ENCODE results near the gene XRCC4. TPM values are rescaled to one million over a fixed set of nuclear protein-coding genes. Genes with fewer than 3 reads are reported as not detected.

Gene XRCC4
- polyA plus RNA-seq, 1 donor from 2014 or later, result 22.9 TPM

- peak overlapping the region; percentile 30 for H3K4me3 ChIP-seq (ENCODE audit: low read length)
- TF ChIP-seq EP300 (conservative IDR thresholded peaks at IDR 0.05; ENCODE audit: poor library complexity, severe bottlenecking) (peak; percentile 67), TAF1 (IDR thresholded peaks at IDR 0.05; ENCODE audit: low read depth) (no peak), RAD21 (conservative IDR thresholded peaks at IDR 0.05) (no peak), SMC3 (conservative IDR thresholded peaks at IDR 0.05; ENCODE audit: poor library complexity) (no peak), POLR2AphosphoS5 (IDR thresholded peaks at IDR 0.05) (no peak), MXI1 (conservative IDR thresholded peaks at IDR 0.05; ENCODE audit: poor library complexity, severe bottlenecking) (no peak)
- TF ChIP-seq, protein P1, sequence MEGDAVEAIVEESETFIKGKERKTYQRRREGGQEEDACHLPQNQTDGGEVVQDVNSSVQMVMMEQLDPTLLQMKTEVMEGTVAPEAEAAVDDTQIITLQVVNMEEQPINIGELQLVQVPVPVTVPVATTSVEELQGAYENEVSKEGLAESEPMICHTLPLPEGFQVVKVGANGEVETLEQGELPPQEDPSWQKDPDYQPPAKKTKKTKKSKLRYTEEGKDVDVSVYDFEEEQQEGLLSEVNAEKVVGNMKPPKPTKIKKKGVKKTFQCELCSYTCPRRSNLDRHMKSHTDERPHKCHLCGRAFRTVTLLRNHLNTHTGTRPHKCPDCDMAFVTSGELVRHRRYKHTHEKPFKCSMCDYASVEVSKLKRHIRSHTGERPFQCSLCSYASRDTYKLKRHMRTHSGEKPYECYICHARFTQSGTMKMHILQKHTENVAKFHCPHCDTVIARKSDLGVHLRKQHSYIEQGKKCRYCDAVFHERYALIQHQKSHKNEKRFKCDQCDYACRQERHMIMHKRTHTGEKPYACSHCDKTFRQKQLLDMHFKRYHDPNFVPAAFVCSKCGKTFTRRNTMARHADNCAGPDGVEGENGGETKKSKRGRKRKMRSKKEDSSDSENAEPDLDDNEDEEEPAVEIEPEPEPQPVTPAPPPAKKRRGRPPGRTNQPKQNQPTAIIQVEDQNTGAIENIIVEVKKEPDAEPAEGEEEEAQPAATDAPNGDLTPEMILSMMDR (IDR thresholded peaks at IDR 0.05; ENCODE audit: poor library complexity, severe bottlenecking), result no peak
- peak overlapping the region; percentile 30 for H3K9ac ChIP-seq (ENCODE audit: low read length)
- H2AFZ ChIP-seq (ENCODE audit: low read depth, low read length), result no peak overlapping the region
- H4K20me1 ChIP-seq (ENCODE audit: insufficient read depth), result no peaks in the 10 kb centered on the region
- H3F3A ChIP-seq (ENCODE audit: insufficient read depth, low read length, poor library complexity, severe bottlenecking), result peaks cover 2% of the 10 kb centered on the region
- peak overlapping the region; percentile 80 for H3K27ac ChIP-seq (ENCODE audit: low read length)
- H3K4me2 ChIP-seq (ENCODE audit: low read length), result peak overlapping the region; percentile 9
- H3K27me3 ChIP-seq (ENCODE audit: insufficient read depth, low read depth, low read length), result no peaks in the 10 kb centered on the region
- no peaks in the 10 kb centered on the region for H3K79me2 ChIP-seq (replicated peaks; ENCODE audit: insufficient read depth, low read length)
- no peaks in the 10 kb centered on the region for H3K9me3 ChIP-seq (ENCODE audit: low read length)
- no peaks in the 10 kb centered on the region for H3K36me3 ChIP-seq (ENCODE audit: insufficient read depth, low read length)
- no peaks in the 10 kb centered on the region for H3K9me2 ChIP-seq (ENCODE audit: insufficient read depth, low read length)
These were observed 153.2 kb downstream of the XRCC4 start for GRCh38 chr5:83230511-83230910.

DNA sequence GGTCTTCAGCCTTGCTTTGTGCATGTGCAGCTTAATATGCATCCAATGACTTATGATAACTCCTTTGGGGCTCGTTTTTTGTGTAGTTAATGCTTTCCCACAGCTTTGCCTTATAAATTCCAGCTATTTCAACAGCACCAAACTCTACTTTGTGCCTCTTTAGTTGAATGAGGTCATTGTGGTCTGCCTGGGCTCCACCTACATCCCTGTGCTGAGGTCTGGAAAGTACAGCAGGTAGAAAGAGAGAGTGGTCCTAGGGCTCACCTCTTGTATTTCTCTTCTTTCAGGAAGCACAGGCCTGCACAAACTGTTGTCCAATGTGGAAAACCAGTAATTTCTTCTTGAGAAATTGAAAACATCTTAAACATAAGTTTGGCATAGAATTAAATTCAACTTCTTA, 167.2 kb downstream of the XRCC4 start:
- Histone ChIP-seq H4K20me1 (ENCODE audit: insufficient read depth) (no peaks in the 10 kb centered on the region), H2AFZ (ENCODE audit: low read depth, low read length) (no peak overlapping the region), H3K27me3 (ENCODE audit: insufficient read depth, low read depth, low read length) (no peaks in the 10 kb centered on the region), H3F3A (ENCODE audit: insufficient read depth, low read length, poor library complexity, severe bottlenecking) (no peaks in the 10 kb centered on the region), H3K4me2 (ENCODE audit: low read length) (no peak overlapping the region), H3K79me2 (replicated peaks; ENCODE audit: insufficient read depth, low read length) (no peaks in the 10 kb centered on the region), H3K9ac (ENCODE audit: low read length) (no peak overlapping the region), H3K9me2 (ENCODE audit: insufficient read depth, low read length) (no peaks in the 10 kb centered on the region), H3K27ac (ENCODE audit: low read length) (no peak overlapping the region), H3K4me3 (ENCODE audit: low read length) (no peak overlapping the region), H3K36me3 (ENCODE audit: insufficient read depth, low read length) (no peaks in the 10 kb centered on the region), H3K9me3 (ENCODE audit: low read length) (no peaks in the 10 kb centered on the region)
- no peak for TF ChIP-seq EP300 (conservative IDR thresholded peaks at IDR 0.05; ENCODE audit: poor library complexity, severe bottlenecking)
- TF ChIP-seq EZH2 (IDR thresholded peaks at IDR 0.05; ENCODE audit: borderline replicate concordance, insufficient read depth, low read length, poor library complexity, severe bottlenecking), result no peak
- TF ChIP-seq, protein P2, sequence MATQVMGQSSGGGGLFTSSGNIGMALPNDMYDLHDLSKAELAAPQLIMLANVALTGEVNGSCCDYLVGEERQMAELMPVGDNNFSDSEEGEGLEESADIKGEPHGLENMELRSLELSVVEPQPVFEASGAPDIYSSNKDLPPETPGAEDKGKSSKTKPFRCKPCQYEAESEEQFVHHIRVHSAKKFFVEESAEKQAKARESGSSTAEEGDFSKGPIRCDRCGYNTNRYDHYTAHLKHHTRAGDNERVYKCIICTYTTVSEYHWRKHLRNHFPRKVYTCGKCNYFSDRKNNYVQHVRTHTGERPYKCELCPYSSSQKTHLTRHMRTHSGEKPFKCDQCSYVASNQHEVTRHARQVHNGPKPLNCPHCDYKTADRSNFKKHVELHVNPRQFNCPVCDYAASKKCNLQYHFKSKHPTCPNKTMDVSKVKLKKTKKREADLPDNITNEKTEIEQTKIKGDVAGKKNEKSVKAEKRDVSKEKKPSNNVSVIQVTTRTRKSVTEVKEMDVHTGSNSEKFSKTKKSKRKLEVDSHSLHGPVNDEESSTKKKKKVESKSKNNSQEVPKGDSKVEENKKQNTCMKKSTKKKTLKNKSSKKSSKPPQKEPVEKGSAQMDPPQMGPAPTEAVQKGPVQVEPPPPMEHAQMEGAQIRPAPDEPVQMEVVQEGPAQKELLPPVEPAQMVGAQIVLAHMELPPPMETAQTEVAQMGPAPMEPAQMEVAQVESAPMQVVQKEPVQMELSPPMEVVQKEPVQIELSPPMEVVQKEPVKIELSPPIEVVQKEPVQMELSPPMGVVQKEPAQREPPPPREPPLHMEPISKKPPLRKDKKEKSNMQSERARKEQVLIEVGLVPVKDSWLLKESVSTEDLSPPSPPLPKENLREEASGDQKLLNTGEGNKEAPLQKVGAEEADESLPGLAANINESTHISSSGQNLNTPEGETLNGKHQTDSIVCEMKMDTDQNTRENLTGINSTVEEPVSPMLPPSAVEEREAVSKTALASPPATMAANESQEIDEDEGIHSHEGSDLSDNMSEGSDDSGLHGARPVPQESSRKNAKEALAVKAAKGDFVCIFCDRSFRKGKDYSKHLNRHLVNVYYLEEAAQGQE (IDR thresholded peaks at IDR 0.05; ENCODE audit: borderline replicate concordance), result no peak
- TF ChIP-seq RAD21 (conservative IDR thresholded peaks at IDR 0.05), result no peak
- TF ChIP-seq POLR2AphosphoS5 (IDR thresholded peaks at IDR 0.05), result no peak
- TF ChIP-seq SMC3 (conservative IDR thresholded peaks at IDR 0.05; ENCODE audit: poor library complexity), result no peak
- no peak for TF ChIP-seq TAF1 (IDR thresholded peaks at IDR 0.05; ENCODE audit: low read depth)
- no peak for TF ChIP-seq MXI1 (conservative IDR thresholded peaks at IDR 0.05; ENCODE audit: poor library complexity, severe bottlenecking)
- TF ChIP-seq, protein P1 (IDR thresholded peaks at IDR 0.05; ENCODE audit: poor library complexity, severe bottlenecking), result no peak
